Astrocyte of the hippocampus (primary cell): ENCODE measurements around the gene DDA1.
"Not testable (repeated sequence)": the region's sequence is repeated elsewhere in the genome, so short reads cannot be mapped to it uniquely, and the experiment has no call there.

ENCODE experiments used
- DNase-seq: peaks from one replicate; pipeline ENCODE4 v3.0.0; 2011; ENCODE audit warnings: low read depth, low spot score

Gene DDA1

GRCh38 chr19:17346109-17346671, 36.8 kb downstream of the DDA1 start:
- peak; percentile 85 for DNase-seq

- no peak for DNase-seq
These were observed 38.0 kb downstream of the DDA1 start for GRCh38 chr19:17347361-17347760.

- DNase-seq = no peak
These were observed 38.5 kb downstream of the DDA1 start for GRCh38 chr19:17347877-17348276.

- DNase-seq = peak; percentile 81
These were observed 39.3 kb downstream of the DDA1 start for GRCh38 chr19:17348700-17349099.

- DNase-seq = no peak
These were observed 42.6 kb downstream of the DDA1 start for GRCh38 chr19:17351815-17352435.

- no peak for DNase-seq
These were observed 43.4 kb downstream of the DDA1 start for GRCh38 chr19:17352608-17353280.

GRCh38 chr19:17353386-17353785, 44.0 kb downstream of the DDA1 start:
- DNase-seq = no peak

GRCh38 chr19:17357078-17357666, 47.8 kb downstream of the DDA1 start:
- no peak for DNase-seq

GRCh38 chr19:17357724-17358123, 48.4 kb downstream of the DDA1 start:
- no peak for DNase-seq

- peak; percentile 74 for DNase-seq
These were observed 49.0 kb downstream of the DDA1 start for GRCh38 chr19:17358395-17358794.

- no peak for DNase-seq
These were observed 50.8 kb downstream of the DDA1 start for GRCh38 chr19:17359905-17360800.

- not testable (repeated sequence) for DNase-seq
These were observed 54.7 kb downstream of the DDA1 start for GRCh38 chr19:17363852-17364605.

- DNase-seq = no peak
These were observed 56.0 kb downstream of the DDA1 start for GRCh38 chr19:17365361-17365760.

GRCh38 chr19:17370026-17370587, 60.7 kb downstream of the DDA1 start:
- DNase-seq = no peak
